ENCODE measurements around the gene IMMP1L. TPM values are rescaled to one million over a fixed set of nuclear protein-coding genes. Genes with fewer than 3 reads are reported as not detected.

Gene IMMP1L
- total RNA-seq, 1 donor from 2014 or later, result 56.7 TPM

GRCh38 chr11:31437742-31438435 lies 71.5 kb downstream of the IMMP1L start:
- Mint-ChIP-seq H3K9me3 (ENCODE audit: low read depth) (peaks cover 19% of the 10 kb centered on the region), H3K4me3 (ENCODE audit: low read depth) (no peak overlapping the region), H3K36me3 (ENCODE audit: insufficient read depth) (peaks cover 19% of the 10 kb centered on the region), H3K27ac (no peak overlapping the region), H3K27me3 (no peaks in the 10 kb centered on the region), H3K4me1 (ENCODE audit: low read depth) (peaks cover 19% of the 10 kb centered on the region)
- no peak for TF ChIP-seq CTCF (IDR thresholded peaks at IDR 0.05; ENCODE audit: unreplicated experiment)
- no peak for DNase-seq (ENCODE audit: low spot score, unreplicated experiment)

DNA sequence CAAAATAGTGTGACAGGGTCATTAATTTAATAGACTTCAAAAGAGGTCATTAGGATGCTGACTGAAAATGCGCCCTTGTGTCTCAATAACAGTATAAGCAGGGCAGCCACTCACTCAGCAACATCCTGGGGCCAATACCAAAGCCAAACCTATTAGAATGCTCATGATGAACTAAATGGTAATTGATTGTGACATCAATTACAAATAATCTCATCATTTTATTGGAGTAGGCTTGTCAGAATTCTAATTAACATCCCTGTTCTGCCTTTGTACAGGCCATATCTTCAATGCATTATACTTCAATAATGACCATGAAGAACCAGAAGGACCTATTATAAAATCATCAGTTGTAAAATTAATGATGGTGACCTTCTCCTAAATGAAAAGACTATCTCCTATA lies 75.6 kb downstream of the IMMP1L start:
- Mint-ChIP-seq H3K27ac (no peak overlapping the region), H3K9me3 (ENCODE audit: low read depth) (peaks cover 12% of the 10 kb centered on the region), H3K36me3 (ENCODE audit: insufficient read depth) (peaks cover 25% of the 10 kb centered on the region), H3K4me1 (ENCODE audit: low read depth) (peaks cover 1% of the 10 kb centered on the region), H3K27me3 (no peaks in the 10 kb centered on the region), H3K4me3 (ENCODE audit: low read depth) (no peak overlapping the region)
- no peak for DNase-seq (ENCODE audit: low spot score, unreplicated experiment)
- no peak for TF ChIP-seq CTCF (IDR thresholded peaks at IDR 0.05; ENCODE audit: unreplicated experiment)

GRCh38 chr11:31424652-31425051 lies 84.8 kb downstream of the IMMP1L start:
- H3K27ac Mint-ChIP-seq, result no peak overlapping the region
- DNase-seq (ENCODE audit: low spot score, unreplicated experiment), result no peak
- H3K9me3 Mint-ChIP-seq (ENCODE audit: low read depth), result no peaks in the 10 kb centered on the region
- no peaks in the 10 kb centered on the region for H3K27me3 Mint-ChIP-seq
- H3K36me3 Mint-ChIP-seq (ENCODE audit: insufficient read depth), result peaks cover 5% of the 10 kb centered on the region
- no peak overlapping the region for H3K4me3 Mint-ChIP-seq (ENCODE audit: low read depth)
- TF ChIP-seq CTCF (IDR thresholded peaks at IDR 0.05; ENCODE audit: unreplicated experiment), result no peak
- H3K4me1 Mint-ChIP-seq (ENCODE audit: low read depth), result peaks cover 24% of the 10 kb centered on the region

GRCh38 chr11:31422703-31423102 lies 86.7 kb downstream of the IMMP1L start:
- peaks cover 26% of the 10 kb centered on the region for H3K4me1 Mint-ChIP-seq (ENCODE audit: low read depth)
- no peak for TF ChIP-seq CTCF (IDR thresholded peaks at IDR 0.05; ENCODE audit: unreplicated experiment)
- H3K4me3 Mint-ChIP-seq (ENCODE audit: low read depth), result no peak overlapping the region
- no peaks in the 10 kb centered on the region for H3K27me3 Mint-ChIP-seq
- DNase-seq (ENCODE audit: low spot score, unreplicated experiment), result no peak
- no peaks in the 10 kb centered on the region for H3K9me3 Mint-ChIP-seq (ENCODE audit: low read depth)
- peak overlapping the region; percentile 56 for H3K27ac Mint-ChIP-seq
- no peaks in the 10 kb centered on the region for H3K36me3 Mint-ChIP-seq (ENCODE audit: insufficient read depth)

- Mint-ChIP-seq H3K4me3 (ENCODE audit: low read depth) (no peak overlapping the region), H3K4me1 (ENCODE audit: low read depth) (peaks cover 26% of the 10 kb centered on the region), H3K9me3 (ENCODE audit: low read depth) (no peaks in the 10 kb centered on the region), H3K36me3 (ENCODE audit: insufficient read depth) (no peaks in the 10 kb centered on the region), H3K27ac (no peak overlapping the region), H3K27me3 (no peaks in the 10 kb centered on the region)
- TF ChIP-seq CTCF (IDR thresholded peaks at IDR 0.05; ENCODE audit: unreplicated experiment), result no peak
- no peak for DNase-seq (ENCODE audit: low spot score, unreplicated experiment)
Observed at GRCh38 chr11:31421820-31422219, 87.6 kb downstream of the IMMP1L start.

All from progenitor cell of endocrine pancreas (in vitro differentiated cells).